Measurements from ENCODE around the gene ZFP69B. TPM values are rescaled to one million over a fixed set of nuclear protein-coding genes. Genes with fewer than 3 reads are reported as not detected.

The ZFP69B gene
- total RNA-seq, 4 donors from 2014 or later: 0.66 to 0.91 (median 0.79) TPM

GRCh38 chr1:40407453-40407852, 42.8 kb upstream of the ZFP69B start:
- intact Hi-C loops (cut with DNase I): no loop called here
- Histone ChIP-seq H3K9me3 (no peaks in the 10 kb centered on the region), H3K4me3 (no peak overlapping the region), H3K27me3 (no peaks in the 10 kb centered on the region), H3K4me1 (peaks cover 0 to 10% (median 7%) of the 10 kb centered on the region in 4 donors), H3K27ac (replicated peaks in 1 of 4) (no peak overlapping the region), H3K36me3 (peaks cover 0 to 29% (median 13%) of the 10 kb centered on the region in 4 donors)
- DNase-seq (ENCODE audit: extremely low spot score): no peak
- TF ChIP-seq POLR2A (IDR thresholded peaks at IDR 0.05; ENCODE audit: low read depth) (no peak), EP300 (IDR thresholded peaks at IDR 0.05) (no peak), POLR2AphosphoS5 (IDR thresholded peaks at IDR 0.05) (no peak), CTCF (IDR thresholded peaks at IDR 0.05) (no peak)

GRCh38 chr1:40409467-40409866, 40.8 kb upstream of the ZFP69B start:
- intact Hi-C loops (cut with DNase I): no loop called here
- peaks cover 4 to 48% (median 24%) of the 10 kb centered on the region in 4 donors for H3K36me3 ChIP-seq
- TF ChIP-seq EP300 (IDR thresholded peaks at IDR 0.05) (no peak), CTCF (IDR thresholded peaks at IDR 0.05) (no peak), POLR2A (IDR thresholded peaks at IDR 0.05; ENCODE audit: low read depth) (no peak), POLR2AphosphoS5 (IDR thresholded peaks at IDR 0.05) (no peak)
- no peak overlapping the region for H3K4me3 ChIP-seq
- no peaks in the 10 kb centered on the region for H3K9me3 ChIP-seq
- WGBS: 85% methylated on average over 4 of the region's 4 CpGs
- DNase-seq (ENCODE audit: extremely low spot score): no peak
- peaks cover 0 to 7% (median 4%) of the 10 kb centered on the region in 4 donors for H3K4me1 ChIP-seq
- no peaks in the 10 kb centered on the region for H3K27me3 ChIP-seq
- H3K27ac ChIP-seq (replicated peaks in 1 of 4): no peak overlapping the region

- Histone ChIP-seq H3K4me3 (no peak overlapping the region), H3K4me1 (no peaks in the 10 kb centered on the region), H3K36me3 (peaks cover 21 to 65% (median 35%) of the 10 kb centered on the region in 4 donors), H3K27me3 (no peaks in the 10 kb centered on the region), H3K9me3 (no peaks in the 10 kb centered on the region), H3K27ac (replicated peaks in 1 of 4) (no peak overlapping the region)
- no peak for DNase-seq (ENCODE audit: extremely low spot score)
- intact Hi-C loops (cut with DNase I): no loop called here
- WGBS: 81% methylated on average over 5 of the region's 5 CpGs
- no peak for TF ChIP-seq EP300 (IDR thresholded peaks at IDR 0.05)
- TF ChIP-seq POLR2A (IDR thresholded peaks at IDR 0.05; ENCODE audit: low read depth): no peak
- no peak for TF ChIP-seq CTCF (IDR thresholded peaks at IDR 0.05)
- TF ChIP-seq POLR2AphosphoS5 (IDR thresholded peaks at IDR 0.05): no peak
Measured at GRCh38 chr1:40411294-40411693, 39.0 kb upstream of the ZFP69B start.

- TF ChIP-seq POLR2A (IDR thresholded peaks at IDR 0.05; ENCODE audit: low read depth) (no peak), POLR2AphosphoS5 (IDR thresholded peaks at IDR 0.05) (no peak), CTCF (IDR thresholded peaks at IDR 0.05) (no peak), EP300 (IDR thresholded peaks at IDR 0.05) (no peak)
- no peak overlapping the region for H3K4me3 ChIP-seq
- no peaks in the 10 kb centered on the region for H3K9me3 ChIP-seq
- no peaks in the 10 kb centered on the region for H3K4me1 ChIP-seq
- intact Hi-C loops (cut with DNase I): no loop called here
- 92% methylated on average over 2 of the region's 2 CpGs for WGBS
- DNase-seq (ENCODE audit: extremely low spot score): no peak
- H3K27ac ChIP-seq (replicated peaks in 1 of 4): no peak overlapping the region
- H3K36me3 ChIP-seq: peaks cover 26 to 71% (median 41%) of the 10 kb centered on the region in 4 donors
- no peaks in the 10 kb centered on the region for H3K27me3 ChIP-seq
Measured at GRCh38 chr1:40411843-40412242, 38.4 kb upstream of the ZFP69B start.
